GM19463 (cell line): ENCODE results near the gene WDR46.
A peak's percentile ranks its signal among the peaks of the same experiment; 100 is the strongest.
"Not testable (repeated sequence)": the region's sequence is repeated elsewhere in the genome, so short reads cannot be mapped to it uniquely, and the experiment has no call there.

Experiments used
- ATAC-seq: cut with Tn5 transposase; IDR thresholded peaks from one replicate; pipeline ENCODE4 v1.9.1; 2021; ENCODE audit warnings: mild to moderate bottlenecking, moderate library complexity; ENCODE audit not compliant: unreplicated experiment

WDR46 gene

DNA sequence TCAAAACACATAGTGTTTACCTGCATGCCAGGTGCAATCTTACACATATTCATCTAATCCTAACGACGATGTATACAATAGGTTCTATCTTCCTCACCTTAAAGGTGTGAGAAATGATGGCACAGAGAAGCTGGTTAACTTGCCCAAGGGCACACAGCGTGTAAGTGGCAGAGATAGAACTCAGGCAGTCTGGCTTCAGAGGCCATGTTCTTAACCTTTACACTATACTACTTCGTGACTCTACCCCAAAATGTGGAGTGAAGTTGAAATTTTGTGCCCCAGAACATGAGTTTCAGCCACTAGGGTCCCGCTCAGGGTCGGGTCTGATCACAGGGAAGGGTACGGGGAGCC lies 17.9 kb downstream of the WDR46 start:
- ATAC-seq, result no peak

DNA sequence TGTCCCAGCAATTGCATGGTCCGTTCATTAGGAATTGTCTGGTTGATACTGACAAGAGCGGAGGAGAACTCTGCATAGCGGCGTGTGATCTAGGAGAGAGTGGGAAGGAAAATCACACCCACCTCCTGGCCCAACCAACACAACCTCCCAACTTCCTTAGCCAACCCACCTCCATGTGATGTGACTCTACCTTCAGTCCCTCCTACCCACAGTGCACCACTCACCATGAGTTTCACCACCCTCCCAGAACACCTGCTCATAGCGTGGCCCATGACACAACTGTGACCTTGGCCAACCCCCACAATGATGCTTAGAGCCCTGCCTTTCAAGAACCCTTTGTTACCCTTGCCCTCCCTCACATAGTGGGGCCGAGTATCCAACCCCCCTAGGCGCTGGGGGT lies 25.0 kb downstream of the WDR46 start:
- ATAC-seq, result no peak

DNA sequence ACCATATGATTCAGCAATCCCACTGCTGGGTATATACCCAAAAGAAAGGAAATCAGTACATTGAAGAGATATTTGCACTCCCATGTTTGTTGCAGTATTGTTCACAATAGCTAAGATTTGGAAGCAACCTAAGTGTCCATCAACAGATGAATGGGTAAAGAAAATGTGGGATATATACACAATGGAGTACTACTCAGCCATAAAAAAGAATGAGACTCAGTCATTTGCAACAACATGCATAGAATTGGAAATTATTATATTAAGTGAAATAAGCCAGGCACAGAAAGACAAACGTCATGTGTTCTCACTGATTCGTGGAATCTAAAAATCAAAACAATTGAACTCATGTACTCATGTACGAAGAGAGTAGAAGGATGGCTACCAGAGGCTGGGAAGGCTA lies 26.5 kb downstream of the WDR46 start:
- not testable (repeated sequence) for ATAC-seq

DNA sequence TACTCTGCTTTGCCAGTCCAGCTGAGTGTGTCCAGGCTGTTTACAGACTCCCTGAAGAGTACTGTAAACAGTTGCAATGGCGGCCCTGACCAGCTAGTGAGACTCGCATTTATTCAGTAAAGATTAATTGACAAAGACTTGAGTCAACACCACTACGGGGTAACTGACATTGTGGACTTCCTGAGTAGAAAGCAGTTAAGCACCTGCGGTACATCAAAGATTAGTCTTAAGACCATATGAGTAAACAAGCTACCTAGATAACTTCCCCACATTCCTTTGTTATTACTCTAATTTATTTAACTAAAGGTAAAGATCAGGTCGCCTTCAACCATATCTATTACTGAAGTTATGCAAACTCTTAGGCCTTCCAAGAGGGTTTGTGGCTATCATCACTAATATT lies 30.0 kb downstream of the WDR46 start:
- ATAC-seq, result no peak

DNA sequence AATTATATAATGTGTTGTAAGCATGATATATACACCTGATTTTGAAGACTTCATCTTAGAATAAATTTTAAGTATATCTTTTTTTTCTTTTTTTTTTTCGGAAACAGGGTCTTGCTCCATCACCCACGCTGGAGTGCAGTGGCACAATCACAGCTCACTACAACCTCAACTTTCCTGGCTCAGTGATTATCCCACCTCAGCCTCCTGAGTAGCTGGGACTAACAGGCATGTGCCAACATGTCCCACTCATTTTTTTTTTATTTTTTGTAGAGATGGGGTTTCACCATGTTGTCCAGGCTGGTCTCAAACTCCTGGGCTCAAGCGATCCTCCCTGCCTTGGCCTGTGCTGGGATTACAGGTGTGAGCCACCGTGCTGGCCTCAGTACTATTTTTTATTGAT lies 34.4 kb downstream of the WDR46 start:
- ATAC-seq, result no peak

DNA sequence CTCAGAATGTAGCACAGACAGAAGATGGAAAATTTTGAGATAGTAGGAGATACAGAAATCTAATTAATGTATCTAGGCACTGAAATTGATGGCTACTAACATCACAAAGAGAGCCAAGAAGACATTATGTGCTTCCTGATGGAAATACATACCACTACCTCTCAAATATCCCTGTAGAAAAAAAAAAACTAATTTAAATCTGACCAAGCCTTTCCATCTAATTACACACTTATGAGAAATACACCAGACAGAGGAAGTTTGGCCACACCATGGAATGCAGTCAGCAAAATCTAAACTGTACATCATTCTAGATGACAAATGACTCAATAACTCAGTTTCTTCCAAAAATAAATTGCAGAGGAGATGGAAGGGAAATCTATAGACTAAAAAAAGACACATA lies 36.3 kb downstream of the WDR46 start:
- ATAC-seq, result no peak

DNA sequence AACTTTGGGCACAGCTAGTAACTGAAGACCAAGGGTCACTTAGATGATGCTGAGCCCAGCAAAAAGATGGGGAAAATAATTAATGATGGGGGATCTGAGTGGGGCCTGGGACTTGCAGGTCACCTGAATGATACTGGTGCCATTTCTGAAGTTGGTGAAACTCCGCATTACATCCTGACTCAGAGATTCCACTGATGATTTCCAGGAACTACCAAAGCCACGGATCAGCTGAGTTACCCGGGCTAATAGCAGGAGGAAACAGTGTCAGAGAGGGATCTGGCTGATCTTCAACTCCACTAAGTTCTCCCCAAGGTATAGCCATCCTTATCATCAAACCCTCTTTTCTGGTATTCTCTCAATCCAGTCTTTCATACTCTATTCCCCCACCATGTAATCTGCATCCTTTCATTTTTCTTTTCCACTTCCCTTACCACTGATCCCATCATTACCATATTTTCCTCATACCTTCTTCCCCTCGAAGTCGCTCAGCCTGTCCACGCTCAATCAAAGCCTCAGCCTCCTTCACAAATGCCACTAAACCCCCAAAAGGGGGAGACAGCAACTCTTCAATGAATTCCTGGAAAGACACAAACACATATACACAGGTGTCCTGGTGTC lies 37.5 kb downstream of the WDR46 start:
- no peak for ATAC-seq

DNA sequence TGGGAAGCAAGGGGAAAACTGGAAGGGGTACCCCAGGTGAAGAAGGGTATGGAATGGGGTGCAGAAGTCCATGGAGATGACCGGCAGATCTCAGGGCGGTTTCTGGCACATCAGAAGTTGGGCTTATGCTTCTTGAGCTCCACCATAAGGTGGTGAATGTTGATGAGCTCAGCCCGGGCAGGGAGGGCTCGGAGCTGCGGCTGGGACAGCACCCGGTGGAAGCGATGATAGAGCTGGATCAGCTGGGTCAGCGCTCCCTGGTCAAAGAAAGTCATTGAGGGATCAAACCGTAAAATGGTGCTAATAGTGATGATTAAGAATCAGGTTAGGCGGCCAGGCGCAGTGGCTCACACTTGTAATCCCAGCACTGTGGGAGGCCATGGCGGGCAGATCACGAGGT lies 38.3 kb downstream of the WDR46 start:
- no peak for ATAC-seq

DNA sequence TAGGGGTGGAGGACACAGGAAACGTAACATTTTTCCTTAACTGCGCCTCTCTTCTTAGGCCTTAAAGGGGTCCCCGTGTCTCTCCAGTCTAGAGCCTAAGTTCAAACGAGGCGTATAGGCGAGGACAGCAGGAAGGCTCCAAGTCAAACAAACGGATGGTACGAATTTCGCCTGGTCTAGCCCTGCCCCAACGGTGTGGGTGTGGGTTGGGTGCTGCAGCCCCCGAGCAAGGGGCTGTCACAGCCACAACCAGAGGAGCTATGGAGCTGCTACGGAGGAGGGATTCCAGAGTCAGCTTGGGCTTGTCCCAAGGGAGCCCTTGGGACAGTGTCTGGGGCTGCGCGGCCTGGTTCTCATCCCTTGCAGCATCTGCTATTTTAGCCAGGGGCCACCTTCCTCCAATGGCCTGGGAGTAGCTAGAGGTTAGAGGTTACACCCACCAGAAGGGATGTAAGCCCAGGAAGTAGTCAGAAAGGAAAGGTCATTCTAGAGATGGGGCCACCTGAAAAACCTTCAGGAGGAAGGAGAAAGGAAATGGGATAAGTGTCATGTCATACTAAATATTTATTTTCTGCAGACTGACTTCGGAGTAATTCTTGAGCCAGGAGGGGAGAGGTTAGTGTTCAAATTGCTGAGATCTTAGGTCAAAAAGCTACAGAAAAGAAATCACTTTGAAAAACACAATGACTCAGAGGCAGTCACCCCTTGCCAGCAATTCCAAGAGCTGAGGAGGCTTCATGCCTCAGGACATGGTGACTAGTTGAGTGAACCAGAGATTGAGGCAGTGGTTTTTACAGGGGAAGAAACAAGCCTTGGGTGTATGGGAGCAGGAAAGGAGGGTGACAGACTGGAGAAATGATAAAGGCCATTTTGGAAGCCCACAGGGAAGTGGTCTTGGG lies 39.1 kb downstream of the WDR46 start:
- no peak for ATAC-seq

DNA sequence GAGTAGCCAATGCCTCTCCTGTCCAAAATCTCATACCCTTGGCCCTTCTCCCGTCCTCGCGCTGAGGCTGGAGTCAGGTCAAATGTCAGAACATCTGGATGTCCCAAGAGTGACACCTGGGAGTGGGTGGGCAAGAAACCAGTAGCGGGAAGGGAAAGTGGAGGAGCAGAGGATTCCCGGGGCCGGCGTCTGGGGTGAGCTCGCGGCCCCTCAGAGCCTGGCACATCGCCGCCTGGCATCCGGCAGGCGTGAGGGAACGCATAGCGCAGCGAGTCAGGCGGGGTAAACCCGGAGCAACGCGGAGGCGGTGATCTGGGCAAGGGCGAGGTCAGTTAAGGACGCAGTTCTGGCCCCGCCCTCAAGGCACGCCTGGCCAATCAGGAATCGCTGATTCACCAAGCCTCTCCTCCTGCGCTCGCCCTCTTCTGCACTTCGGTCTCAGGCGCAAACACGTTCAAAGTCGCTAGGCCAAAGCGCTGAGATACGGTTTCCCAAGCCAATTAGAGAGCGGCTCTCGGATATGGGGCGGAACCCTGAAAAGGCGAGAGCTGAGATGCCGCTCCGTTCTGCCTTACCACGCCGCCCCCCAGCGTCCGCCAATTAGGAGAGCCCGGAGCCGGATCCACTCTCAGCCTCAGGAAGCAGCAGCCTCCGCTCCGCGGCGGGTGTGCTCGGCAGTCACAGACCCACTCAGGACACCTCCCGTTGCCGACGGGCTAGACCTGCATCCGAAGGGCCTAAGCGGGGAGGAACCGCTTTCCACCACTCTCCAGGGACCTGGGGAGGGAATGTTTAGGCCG lies 39.9 kb downstream of the WDR46 start:
- peak; percentile 85 for ATAC-seq

DNA sequence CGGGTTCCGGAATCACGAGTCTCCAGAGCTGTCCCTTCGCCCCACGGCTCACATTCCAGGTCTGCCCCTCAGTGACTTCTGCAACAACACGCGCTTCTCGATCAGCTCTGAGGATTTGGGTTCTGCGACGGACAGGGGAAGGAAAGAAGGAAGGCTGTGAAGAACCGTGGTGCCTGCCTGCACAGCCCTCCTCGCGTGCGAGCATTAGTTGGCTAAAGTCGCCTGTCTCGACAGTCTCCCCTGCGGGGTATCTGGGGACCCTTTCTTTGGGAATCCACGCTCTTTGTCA lies 40.5 kb downstream of the WDR46 start:
- ATAC-seq, result no peak

DNA sequence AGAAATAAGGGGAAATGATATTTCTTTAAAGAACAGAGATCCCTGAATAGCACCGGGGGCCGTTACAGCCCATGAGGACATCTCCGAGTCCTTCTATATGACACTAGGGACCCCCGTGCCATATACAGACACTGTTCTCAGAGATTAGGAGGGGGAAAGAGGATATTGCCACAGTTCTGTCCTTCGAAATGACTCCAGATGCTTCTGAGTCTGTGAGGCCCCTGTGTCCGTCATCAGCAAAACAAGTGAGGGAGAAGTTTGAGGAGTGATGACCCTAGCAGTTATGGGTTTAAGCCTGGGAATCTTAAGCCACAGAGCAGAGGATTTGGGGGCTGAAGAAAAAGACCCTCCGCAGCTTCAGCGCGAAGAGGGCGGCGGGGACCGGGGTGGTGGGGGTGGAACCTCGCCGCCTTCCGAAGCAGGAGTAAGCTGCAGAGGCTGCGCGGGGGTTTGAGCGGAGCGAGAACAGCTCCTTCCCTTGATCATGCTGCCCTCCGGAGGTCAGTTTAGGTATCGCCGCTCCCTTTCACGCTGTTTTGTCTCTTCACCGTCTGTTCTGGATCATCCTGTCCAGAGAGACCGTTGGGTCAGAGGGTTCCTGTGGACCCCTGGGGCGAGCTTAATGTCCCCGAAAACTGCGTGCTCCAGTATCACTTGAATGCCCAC lies 40.9 kb downstream of the WDR46 start:
- no peak for ATAC-seq

DNA sequence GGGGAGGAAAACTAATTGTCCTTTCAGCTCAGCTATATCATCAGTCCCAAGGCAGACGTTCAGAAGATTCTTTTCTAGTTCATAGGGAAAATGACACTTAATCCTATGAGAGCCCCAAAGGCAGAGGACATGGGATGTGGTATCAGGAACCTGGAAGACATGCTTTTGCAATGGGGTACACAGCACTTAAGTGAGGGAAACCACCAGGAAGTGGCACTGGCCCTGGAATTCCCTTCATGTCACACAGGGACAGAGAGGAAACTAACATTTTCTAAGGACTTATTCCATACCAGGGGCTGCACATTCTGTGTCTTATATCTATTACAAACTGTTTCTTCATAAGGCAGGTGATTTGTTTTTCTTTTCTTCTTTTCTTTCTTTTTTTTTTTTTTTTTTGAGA lies 45.6 kb downstream of the WDR46 start:
- ATAC-seq, result no peak

DNA sequence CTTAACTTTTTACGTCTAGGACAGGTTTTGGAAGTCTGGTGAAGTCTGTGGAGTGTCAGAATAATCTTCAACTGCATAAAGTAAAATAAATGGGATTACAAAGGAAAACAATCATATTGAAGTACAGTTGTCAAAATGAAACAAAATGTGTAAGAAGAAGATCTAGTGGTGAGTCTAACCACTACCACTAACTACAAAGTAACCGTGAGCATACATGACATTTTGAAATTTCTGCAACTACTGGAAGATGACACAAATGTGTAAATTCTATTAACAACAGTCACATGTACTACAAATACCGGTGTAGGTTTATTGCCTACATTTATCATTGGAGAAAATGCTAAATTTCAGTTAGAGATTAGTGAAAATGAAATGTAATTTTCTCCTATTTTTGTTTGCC lies 47.1 kb downstream of the WDR46 start:
- no peak for ATAC-seq

DNA sequence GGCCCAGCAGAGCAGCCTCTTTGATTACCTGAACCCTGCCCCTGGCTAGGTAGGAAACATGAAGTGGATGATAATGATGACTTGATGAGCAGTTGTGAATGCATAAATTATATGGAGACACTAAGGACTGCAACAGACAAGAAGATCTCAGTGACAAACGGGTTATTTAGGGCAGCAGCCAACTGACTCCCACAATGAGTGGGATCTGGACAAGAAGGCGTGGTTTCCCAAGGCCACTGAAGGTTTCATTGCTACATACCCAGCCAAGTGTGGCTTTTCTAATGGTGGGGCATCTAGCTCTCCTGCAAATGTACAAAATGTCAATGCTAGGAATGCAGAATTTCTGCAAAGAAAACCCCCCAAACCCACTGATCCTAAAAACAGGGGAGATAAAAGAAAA lies 51.3 kb downstream of the WDR46 start:
- ATAC-seq, result no peak

DNA sequence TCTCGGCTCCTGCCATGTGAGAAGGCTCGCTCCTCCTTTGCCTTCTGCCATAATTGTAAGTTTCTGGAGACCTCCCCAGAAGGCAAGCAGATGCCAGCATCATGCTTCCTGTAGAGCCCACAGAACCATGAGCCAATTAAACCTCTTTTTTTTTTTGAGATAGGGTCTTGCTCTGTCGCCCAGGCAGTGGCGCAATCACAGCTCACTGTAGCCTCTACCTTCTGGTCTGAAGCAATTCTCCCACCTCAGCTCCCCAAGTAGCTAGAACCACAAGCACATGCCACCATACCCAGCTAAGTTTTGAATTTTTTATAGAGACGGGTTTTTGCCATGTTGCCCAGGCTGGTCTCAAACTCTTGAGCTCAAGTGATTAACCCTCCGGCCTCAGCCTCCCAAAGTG lies 52.2 kb downstream of the WDR46 start:
- no peak for ATAC-seq

DNA sequence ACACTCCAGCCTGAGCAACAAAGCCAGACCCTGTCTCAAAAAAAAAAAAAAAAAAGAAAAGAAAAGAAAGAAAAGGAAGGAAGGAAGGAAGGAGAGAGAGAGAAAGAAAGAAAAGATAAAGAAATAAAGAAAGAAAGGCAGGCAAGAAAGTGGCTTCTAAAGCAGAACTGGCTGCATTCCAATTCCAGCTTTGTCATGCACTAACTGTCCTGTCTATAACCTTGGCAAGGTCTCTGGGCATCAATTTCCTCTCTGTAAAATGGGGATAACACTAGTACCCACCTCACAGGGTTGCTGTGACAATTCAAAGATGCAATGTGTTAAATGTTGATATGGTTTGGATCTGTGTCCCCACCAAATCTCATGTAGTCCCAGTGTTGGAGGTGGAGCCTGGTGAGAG lies 52.7 kb downstream of the WDR46 start:
- no peak for ATAC-seq

DNA sequence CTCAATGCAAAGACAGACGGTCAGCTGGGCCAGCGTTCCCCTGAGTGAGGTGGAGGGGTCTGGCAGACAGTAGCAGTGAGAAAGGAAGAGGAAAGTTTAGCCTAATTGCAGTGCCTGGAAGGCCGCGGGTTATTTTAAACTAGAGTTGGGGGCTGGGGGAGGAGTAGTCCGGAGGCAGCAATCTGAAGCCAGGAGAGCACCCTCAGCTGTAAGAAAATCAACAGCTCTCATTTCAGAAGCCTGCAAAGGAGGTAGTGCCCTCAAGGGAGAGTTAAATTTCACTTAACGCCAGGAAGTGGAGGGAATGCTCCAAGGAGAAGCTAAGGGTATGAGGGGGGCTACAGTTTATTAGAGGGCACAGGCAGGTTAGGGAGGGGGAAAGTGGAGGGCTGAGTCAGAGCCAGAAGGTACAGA lies 53.8 kb downstream of the WDR46 start:
- no peak for ATAC-seq
